Neural cell (in vitro differentiated cells): ENCODE results near the gene FGF5.

Source experiments
- CTCF ChIP-seq: fragments of 450-650 bp; IDR thresholded peaks from 2 replicates; pipeline ENCODE4 v1.5.1; 2014; ENCODE audit warnings: antibody characterized with exemption, mild to moderate bottlenecking, moderate library complexity; ENCODE audit not compliant: poor library complexity, severe bottlenecking
- EP300 ChIP-seq: fragments of 450-650 bp; conservative IDR thresholded peaks from 2 replicates; pipeline ENCODE4 v1.6.1; 2014; ENCODE audit warnings: antibody characterized with exemption, mild to moderate bottlenecking, moderate library complexity; ENCODE audit not compliant: poor library complexity, severe bottlenecking
- EZH2 ChIP-seq: fragments of 200-600, 300-800 bp; shearing (Covaris generic), sonication (generic); IDR thresholded peaks from 2 replicates; pipeline ENCODE4 v1.6.1; 2014; ENCODE audit warnings: antibody characterized with exemption, low read length, borderline replicate concordance, mild to moderate bottlenecking; ENCODE audit not compliant: insufficient read depth, poor library complexity, severe bottlenecking
- POLR2AphosphoS5 ChIP-seq: IDR thresholded peaks from 2 replicates; pipeline ENCODE4 v1.6.1; 2012
- REST ChIP-seq: IDR thresholded peaks from 2 replicates; pipeline ENCODE4 v1.6.1; 2012; ENCODE audit warnings: borderline replicate concordance
- SMC3 ChIP-seq: fragments of 450-650 bp; conservative IDR thresholded peaks from 2 replicates; pipeline ENCODE4 v1.6.1; 2014; ENCODE audit warnings: antibody characterized with exemption, mild to moderate bottlenecking, moderate library complexity; ENCODE audit not compliant: poor library complexity
- TAF1 ChIP-seq: IDR thresholded peaks from 2 replicates; pipeline ENCODE4 v1.6.1; 2012; ENCODE audit warnings: low read depth

- TF ChIP-seq CTCF (no peak), EP300 (no peak), POLR2AphosphoS5 (no peak), EZH2 (no peak), REST (no peak), TAF1 (no peak), SMC3 (no peak)
Measured at GRCh38 chr4:80233390-80233789, 33.1 kb upstream of the FGF5 start.
